D341Med (cell line): ENCODE measurements around the gene MBNL2.

Source experiments
- DNase-seq: peaks from one replicate; pipeline ENCODE4 v3.0.0; 2012; ENCODE audit warnings: low spot score

Gene MBNL2

GRCh38 chr13:97423300-97424045 lies 201.3 kb downstream of the MBNL2 start:
- DNase-seq, result no peak

- no peak for DNase-seq
These were observed 203.5 kb downstream of the MBNL2 start for GRCh38 chr13:97425590-97425989.

DNA sequence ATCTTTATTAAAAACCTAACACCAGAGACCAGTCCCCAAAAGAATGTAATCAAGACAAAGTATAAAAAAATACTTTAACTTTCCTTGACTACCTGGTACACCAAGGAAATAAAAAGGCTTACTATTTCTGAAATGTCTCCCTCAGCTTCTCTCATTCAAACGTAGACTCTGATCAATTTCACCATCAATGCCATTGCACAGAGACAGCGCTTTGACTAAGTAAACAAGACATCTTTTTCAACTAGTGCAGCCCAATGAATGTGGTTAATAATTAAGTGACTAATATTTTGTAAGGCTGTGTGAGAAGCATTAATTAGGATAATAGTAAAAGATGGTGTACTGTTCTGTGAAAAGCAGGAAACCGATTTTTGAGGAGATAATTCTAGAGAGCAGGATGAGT lies 204.6 kb downstream of the MBNL2 start:
- DNase-seq, result no peak

GRCh38 chr13:97429681-97430081 lies 207.5 kb downstream of the MBNL2 start:
- DNase-seq, result no peak

GRCh38 chr13:97430296-97430695 lies 208.2 kb downstream of the MBNL2 start:
- DNase-seq, result no peak

DNA sequence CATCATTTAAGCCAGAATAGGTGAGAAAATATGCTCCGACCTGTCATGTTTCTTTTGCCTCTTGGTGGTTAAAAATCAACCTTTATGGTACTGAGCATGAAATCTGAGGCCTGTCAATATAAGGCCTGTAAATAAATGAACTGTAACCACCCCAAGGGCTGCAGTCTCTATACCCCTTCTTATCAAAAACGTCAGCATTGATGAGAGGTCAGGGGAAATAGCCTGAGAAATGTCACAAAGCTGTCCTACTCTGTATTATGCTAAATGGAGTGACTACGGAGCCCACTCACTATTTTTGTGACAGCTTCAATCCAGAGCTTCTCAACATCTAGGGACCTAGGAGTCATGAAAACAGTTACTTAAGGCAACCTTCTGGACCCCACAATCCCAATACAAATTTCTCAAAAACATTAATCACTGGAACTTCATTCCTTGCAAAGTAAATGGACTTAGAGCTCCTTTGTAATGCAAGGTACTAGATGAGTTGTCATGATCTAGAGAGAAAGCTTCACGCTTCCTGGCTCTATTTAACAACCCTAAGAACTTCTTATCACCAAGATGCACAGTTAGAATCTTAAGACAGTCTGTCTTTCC lies 209.1 kb downstream of the MBNL2 start:
- no peak for DNase-seq

DNA sequence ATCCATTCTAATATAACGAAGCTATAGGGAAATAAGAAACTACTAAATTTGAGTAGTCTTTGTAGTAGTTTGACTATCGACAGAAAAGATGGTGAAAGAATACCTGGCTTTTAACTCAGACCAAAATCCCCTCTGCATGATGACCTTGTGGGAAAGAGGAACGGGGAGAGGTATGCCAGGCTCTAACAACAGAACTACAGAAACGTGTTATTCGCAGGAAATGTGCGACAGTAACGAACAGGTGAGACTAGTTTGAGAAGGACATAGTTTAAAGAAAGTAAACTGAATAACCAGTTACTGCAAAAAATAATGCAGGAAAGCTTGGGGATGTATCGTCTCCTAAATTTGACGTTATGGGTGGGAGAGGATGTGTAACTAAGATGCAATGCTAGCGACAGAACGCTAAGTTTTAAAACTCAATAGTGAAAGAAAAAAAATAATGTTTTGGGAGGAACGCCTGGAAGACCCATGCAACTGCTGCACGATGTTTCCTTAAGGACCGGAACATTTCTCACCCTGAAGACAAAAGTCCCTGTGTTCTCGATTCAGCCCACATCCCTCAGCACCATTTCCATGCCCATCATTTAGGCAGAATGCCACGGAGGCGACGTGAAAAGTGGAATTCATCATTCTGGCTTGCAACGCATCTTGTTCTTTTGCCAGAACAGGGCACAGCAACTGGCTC lies 210.2 kb downstream of the MBNL2 start:
- no peak for DNase-seq

- DNase-seq, result peak; percentile 92
These were observed 211.0 kb downstream of the MBNL2 start for GRCh38 chr13:97432917-97433726.

GRCh38 chr13:97433727-97434396 lies 211.7 kb downstream of the MBNL2 start, which contains the start of gene RAP2A:
Gene RAP2A, plus strand, starts transcription at chr13:97434169. Its CDS starts 302 bp downstream, at chr13:97434471.
- DNase-seq, result peak; percentile 92

- DNase-seq, result peak; percentile 48
These were observed 212.5 kb downstream of the MBNL2 start for GRCh38 chr13:97434397-97435201.

DNA sequence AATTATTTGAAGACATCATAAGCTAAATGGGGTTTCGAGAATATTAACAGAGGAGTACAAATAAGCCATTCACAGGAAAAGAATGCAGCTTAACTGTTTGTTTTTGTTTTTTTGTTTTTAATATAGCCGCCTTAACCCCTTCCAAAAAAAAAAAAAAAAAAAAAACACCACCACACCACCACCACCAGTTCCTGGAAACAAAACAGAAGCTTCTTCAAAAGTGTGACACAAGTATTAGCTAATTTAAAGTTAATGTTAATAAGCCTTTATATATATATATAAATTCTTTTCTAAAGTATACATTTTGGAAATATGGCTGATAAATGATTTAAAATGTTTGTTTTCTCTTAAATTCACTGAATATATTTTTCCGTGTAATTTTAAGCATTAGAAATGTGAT lies 213.2 kb downstream of the MBNL2 start:
- no peak for DNase-seq

DNA sequence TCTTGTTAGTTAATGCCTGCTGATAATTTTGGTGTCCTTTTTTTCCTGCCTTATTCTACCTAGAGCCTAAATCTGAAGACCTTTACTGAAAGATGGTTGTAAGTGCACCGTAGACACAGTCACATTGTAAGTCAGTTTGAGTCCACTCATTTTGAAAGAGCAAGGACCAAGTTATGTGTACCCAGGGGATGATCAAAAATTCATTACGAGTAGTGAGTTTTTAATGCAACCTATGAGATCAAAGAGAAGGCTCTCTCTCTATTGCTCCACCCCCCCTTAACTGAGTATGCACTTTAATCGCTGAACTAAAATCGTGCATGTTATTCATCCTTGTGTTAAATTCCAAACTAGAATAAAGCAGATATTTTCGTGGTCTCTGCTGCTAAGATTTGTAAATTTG lies 213.7 kb downstream of the MBNL2 start:
- no peak for DNase-seq

- DNase-seq, result no peak
These were observed 214.7 kb downstream of the MBNL2 start for GRCh38 chr13:97436845-97437244.

- DNase-seq, result no peak
These were observed 215.6 kb downstream of the MBNL2 start for GRCh38 chr13:97437729-97438128.

- DNase-seq, result no peak
These were observed 216.9 kb downstream of the MBNL2 start for GRCh38 chr13:97438856-97439595.

DNA sequence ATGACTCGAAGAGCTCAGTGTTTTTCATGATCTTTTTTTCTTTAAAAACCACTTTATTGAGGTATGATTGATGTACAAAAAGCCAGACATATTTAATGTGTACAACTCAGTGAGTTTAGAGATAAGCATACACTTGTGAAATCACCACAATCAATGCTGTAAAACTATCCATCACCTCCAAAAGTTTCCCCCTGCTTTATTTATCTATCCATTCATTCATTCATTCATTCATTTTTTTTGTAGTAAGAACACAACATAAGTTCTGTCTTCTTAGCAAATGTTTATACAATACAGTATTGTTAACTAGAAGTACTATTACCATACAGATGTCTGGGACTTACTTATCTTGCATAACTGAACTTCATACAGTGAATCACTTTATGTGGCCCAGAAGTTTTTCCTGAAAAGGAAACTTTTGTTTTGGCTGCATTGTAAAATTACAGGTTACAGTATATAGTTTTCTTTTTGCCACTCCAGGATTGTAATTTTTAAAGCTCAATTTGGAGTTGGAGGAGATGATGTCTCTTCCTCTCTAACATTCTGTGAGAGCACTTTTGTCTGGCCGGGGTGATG lies 218.6 kb downstream of the MBNL2 start:
- DNase-seq, result no peak

DNA sequence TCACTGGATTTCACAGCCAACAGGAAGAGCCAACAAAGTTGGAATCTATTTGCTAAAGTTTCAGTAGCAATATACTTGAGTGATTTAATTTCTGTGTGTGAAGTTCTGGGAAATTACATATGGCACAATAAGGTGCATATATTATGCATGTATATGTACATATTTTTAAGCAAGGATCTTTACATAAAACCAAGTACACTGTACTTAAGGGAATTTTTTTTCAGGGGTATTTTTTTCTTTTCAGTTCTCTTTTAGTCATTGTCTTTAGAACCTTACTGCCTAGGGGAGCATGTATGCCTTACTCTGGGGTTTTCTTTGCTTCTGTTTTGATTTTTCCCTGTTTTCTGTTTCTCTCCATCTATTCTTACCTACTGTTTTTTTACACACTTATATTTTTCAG lies 219.2 kb downstream of the MBNL2 start:
- no peak for DNase-seq
